Lower leg skin (tissue), 4 donors: ENCODE results near the gene ATP6V1F. TPM values are rescaled to one million over a fixed set of nuclear protein-coding genes. Genes with fewer than 3 reads are reported as not detected.

Source experiments
- DNase-seq, 2 donors: peaks; one replicate each; pipeline ENCODE4 v3.0.0-alpha.2; 2019; ENCODE audit warnings: low spot score in 2 of 2
- H3K4me3 ChIP-seq: fragments of 200-600 bp; sonication (generic); 2 replicates; pipeline ENCODE4 v1.5.1; 2017; ENCODE audit warnings: mild to moderate bottlenecking, low read depth; ENCODE audit not compliant: poor library complexity, severe bottlenecking
- POLR2A ChIP-seq, 2 donors: fragments of 450-650 bp; IDR thresholded peaks; one replicate each; pipeline ENCODE4 v1.6.1; 2016 to 2017; ENCODE audit warnings: antibody characterized with exemption in 2 of 2, mild to moderate bottlenecking in 1 of 2, moderate library complexity in 1 of 2
- WGBS, 2 donors: methylation state at CpG; one replicate each; pipeline ENCODE4 v1.1.5; 2018; 5-methylcytosine and 5-hydroxymethylcytosine counted together
- intact Hi-C: fragments of 100-400 bp; cut with DNase I; formaldehyde crosslinking; loops from one replicate; pipeline ENCODE4 v1.15.0; 2023; ENCODE audit warnings: low total_unique reads
- total RNA-seq, 4 donors: library from RNA; depleted of rRNA; stranded (reverse); fragments of >200 nt; gene quantifications; one replicate each; pipeline ENCODE4 v1.1.0, GENCODE V29; 2016
- TF ChIP-seq, protein P1 (sequence below), 3 donors: fragments of 450-650 bp; IDR thresholded peaks; one replicate each; pipeline ENCODE4 v1.5.1; 2016; ENCODE audit warnings: antibody characterized with exemption in 3 of 3, mild to moderate bottlenecking in 3 of 3, moderate library complexity in 2 of 3

ATP6V1F gene
- 100 to 1,000 TPM in 3 of 4 donors, 10 to 100 TPM in 1; 71.3 to 165 (median 137) TPM for total RNA-seq

DNA sequence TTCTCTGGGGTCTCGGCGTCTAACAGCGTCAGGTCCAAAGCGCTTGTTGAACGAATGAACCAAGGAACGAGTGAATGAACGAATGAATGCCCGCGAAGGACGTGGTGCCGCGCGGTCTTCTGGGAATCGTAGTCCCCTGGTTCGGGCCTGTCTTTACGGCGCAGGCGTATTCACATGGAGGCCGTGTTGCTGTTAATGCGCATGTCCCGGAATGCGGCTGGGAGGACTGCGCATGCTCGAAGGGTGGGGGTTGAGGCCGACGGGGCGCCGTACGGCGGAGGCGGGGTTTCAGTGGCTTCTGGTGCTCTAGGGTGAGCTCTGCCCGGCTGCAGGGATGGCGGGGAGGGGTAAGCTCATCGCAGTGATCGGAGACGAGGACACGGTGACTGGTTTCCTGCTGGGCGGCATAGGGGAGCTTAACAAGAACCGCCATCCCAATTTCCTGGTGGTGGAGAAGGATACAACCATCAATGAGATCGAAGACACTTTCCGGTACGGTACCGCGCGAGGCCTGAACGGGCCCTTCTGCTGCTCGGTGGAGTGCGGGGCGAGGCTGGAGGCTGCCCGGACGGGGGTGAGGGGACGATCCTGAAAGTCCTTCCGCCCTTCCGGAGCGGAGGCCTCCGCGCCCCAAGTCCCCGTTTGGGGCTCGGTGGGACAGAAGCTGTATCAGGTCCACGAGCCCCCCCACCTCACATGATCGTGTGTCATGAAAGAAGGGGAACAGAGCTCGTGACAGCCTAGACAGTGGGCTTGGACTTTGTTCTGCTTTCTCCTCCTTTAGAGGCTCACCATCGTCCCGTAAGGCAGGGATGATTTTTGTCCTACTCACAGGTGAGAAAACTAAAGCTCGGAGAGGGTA is at the start of gene ATP6V1F:
Gene ATP6V1F, plus strand, starts transcription at position 286 of the 862 bp plus-strand sequence. Its CDS starts 49 bp downstream, at position 335.
- 0 to 1% methylated on average over 61 to 65 of the region's 65 CpGs for WGBS, 2 donors

GRCh38 chr7:128814499-128814898 is 48.2 kb upstream of the ATP6V1F start:
- no peak for DNase-seq
- intact Hi-C loops: no loop called here
- H3K4me3 ChIP-seq: no peak overlapping the region
- TF ChIP-seq POLR2A (IDR thresholded peaks at IDR 0.05): no peak
- TF ChIP-seq, protein P1, sequence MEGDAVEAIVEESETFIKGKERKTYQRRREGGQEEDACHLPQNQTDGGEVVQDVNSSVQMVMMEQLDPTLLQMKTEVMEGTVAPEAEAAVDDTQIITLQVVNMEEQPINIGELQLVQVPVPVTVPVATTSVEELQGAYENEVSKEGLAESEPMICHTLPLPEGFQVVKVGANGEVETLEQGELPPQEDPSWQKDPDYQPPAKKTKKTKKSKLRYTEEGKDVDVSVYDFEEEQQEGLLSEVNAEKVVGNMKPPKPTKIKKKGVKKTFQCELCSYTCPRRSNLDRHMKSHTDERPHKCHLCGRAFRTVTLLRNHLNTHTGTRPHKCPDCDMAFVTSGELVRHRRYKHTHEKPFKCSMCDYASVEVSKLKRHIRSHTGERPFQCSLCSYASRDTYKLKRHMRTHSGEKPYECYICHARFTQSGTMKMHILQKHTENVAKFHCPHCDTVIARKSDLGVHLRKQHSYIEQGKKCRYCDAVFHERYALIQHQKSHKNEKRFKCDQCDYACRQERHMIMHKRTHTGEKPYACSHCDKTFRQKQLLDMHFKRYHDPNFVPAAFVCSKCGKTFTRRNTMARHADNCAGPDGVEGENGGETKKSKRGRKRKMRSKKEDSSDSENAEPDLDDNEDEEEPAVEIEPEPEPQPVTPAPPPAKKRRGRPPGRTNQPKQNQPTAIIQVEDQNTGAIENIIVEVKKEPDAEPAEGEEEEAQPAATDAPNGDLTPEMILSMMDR (IDR thresholded peaks at IDR 0.05): no peak
- 82 to 83% methylated on average over 6 of the region's 6 CpGs for WGBS, 2 donors

More for the DNA sequence above, at the start of gene ATP6V1F:
- peak; percentile 97 to 100 for DNase-seq
- H3K4me3 ChIP-seq: peak within 1 kb of the TSS; percentile 88
- peak in 1 of 2 donors; percentile 69 for TF ChIP-seq POLR2A (IDR thresholded peaks at IDR 0.05)
- TF ChIP-seq, protein P1 (IDR thresholded peaks at IDR 0.05): no peak
- intact Hi-C loops: no loop called here

GRCh38 chr7:128815289-128815942 is 47.2 kb upstream of the ATP6V1F start:
- 76 to 79% methylated on average over 7 of the region's 7 CpGs for WGBS, 2 donors
- no peak overlapping the region for H3K4me3 ChIP-seq
- DNase-seq: no peak
- intact Hi-C loops: no loop called here
- no peak for TF ChIP-seq POLR2A (IDR thresholded peaks at IDR 0.05)
- TF ChIP-seq, protein P1 (IDR thresholded peaks at IDR 0.05): no peak

- TF ChIP-seq, protein P1 (IDR thresholded peaks at IDR 0.05): no peak
- TF ChIP-seq POLR2A (IDR thresholded peaks at IDR 0.05): no peak
- DNase-seq: no peak
- intact Hi-C loops: no loop called here
- H3K4me3 ChIP-seq: no peak overlapping the region
- 82 to 95% methylated on average over 3 of the region's 3 CpGs for WGBS, 2 donors
Measured at GRCh38 chr7:128818694-128819093, 44.0 kb upstream of the ATP6V1F start.

DNA sequence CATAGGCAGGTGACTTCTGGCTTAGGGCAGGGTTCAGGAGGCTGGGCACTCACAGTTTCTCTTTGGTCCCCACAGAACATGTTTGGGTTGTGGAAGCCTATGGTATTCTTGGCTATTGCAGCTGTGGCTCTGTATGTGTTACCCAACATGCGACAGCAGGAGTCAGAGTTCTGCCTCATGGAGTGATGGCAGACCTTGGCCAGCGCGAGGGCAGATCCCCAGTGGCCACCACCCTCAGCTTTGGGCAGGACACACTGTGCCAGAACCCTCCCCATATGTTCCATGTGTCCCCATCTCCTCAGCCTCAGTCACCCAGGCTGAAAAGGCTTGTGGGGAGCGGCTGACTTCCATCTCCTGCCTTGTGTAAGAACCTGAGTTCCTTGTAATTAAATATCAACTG is 40.9 kb upstream of the ATP6V1F start:
- no peak overlapping the region for H3K4me3 ChIP-seq
- TF ChIP-seq, protein P1 (IDR thresholded peaks at IDR 0.05): no peak
- no peak for TF ChIP-seq POLR2A (IDR thresholded peaks at IDR 0.05)
- intact Hi-C loops: no loop called here
- no peak for DNase-seq
- WGBS, 2 donors: 94 to 97% methylated on average over 4 of the region's 4 CpGs
